OCI-M1 (cell line): ENCODE data around the gene SIPA1L3.
"Not testable (repeated sequence)": the region's sequence is repeated elsewhere in the genome, so short reads cannot be mapped to it uniquely, and the experiment has no call there.

Experiments used
- DNase-seq: peaks from one replicate; lab custom pipeline; 2025; lab: John Stamatoyannopoulos, UW

Gene SIPA1L3

GRCh38 chr19:38044267-38045111 is 137.5 kb downstream of the SIPA1L3 start:
- DNase-seq = no peak

- DNase-seq = no peak
Observed at GRCh38 chr19:38045554-38046253, 138.7 kb downstream of the SIPA1L3 start.

- DNase-seq = no peak
Observed at GRCh38 chr19:38046254-38047048, 139.4 kb downstream of the SIPA1L3 start.

GRCh38 chr19:38047049-38047438 is 140.0 kb downstream of the SIPA1L3 start:
- no peak for DNase-seq

- DNase-seq = no peak
Observed at GRCh38 chr19:38047641-38048040, 140.6 kb downstream of the SIPA1L3 start.

GRCh38 chr19:38049105-38049649 is 142.2 kb downstream of the SIPA1L3 start:
- no peak for DNase-seq

- DNase-seq = no peak
Observed at GRCh38 chr19:38055010-38055409, 148.0 kb downstream of the SIPA1L3 start.

GRCh38 chr19:38055655-38056521 is 148.9 kb downstream of the SIPA1L3 start:
- no peak for DNase-seq

GRCh38 chr19:38056646-38057045 is 149.6 kb downstream of the SIPA1L3 start:
- no peak for DNase-seq

GRCh38 chr19:38057959-38058690 is 151.1 kb downstream of the SIPA1L3 start:
- DNase-seq = no peak

GRCh38 chr19:38059897-38060296 is 152.9 kb downstream of the SIPA1L3 start:
- no peak for DNase-seq

- no peak for DNase-seq
Observed at GRCh38 chr19:38060331-38060730, 153.3 kb downstream of the SIPA1L3 start.

GRCh38 chr19:38061294-38061693 is 154.3 kb downstream of the SIPA1L3 start:
- no peak for DNase-seq

- no peak for DNase-seq
Observed at GRCh38 chr19:38062959-38063761, 156.2 kb downstream of the SIPA1L3 start.

GRCh38 chr19:38063928-38064327 is 156.9 kb downstream of the SIPA1L3 start:
- DNase-seq = no peak

GRCh38 chr19:38064661-38065425 is 157.8 kb downstream of the SIPA1L3 start:
- DNase-seq = no peak

GRCh38 chr19:38065775-38066174 is 158.8 kb downstream of the SIPA1L3 start:
- not testable (repeated sequence) for DNase-seq

- no peak for DNase-seq
Observed at GRCh38 chr19:38068826-38069225, 161.8 kb downstream of the SIPA1L3 start.

- DNase-seq = no peak
Observed at GRCh38 chr19:38070573-38070972, 163.6 kb downstream of the SIPA1L3 start.
